ENCODE data around the gene C9orf50.

Gene C9orf50

DNA sequence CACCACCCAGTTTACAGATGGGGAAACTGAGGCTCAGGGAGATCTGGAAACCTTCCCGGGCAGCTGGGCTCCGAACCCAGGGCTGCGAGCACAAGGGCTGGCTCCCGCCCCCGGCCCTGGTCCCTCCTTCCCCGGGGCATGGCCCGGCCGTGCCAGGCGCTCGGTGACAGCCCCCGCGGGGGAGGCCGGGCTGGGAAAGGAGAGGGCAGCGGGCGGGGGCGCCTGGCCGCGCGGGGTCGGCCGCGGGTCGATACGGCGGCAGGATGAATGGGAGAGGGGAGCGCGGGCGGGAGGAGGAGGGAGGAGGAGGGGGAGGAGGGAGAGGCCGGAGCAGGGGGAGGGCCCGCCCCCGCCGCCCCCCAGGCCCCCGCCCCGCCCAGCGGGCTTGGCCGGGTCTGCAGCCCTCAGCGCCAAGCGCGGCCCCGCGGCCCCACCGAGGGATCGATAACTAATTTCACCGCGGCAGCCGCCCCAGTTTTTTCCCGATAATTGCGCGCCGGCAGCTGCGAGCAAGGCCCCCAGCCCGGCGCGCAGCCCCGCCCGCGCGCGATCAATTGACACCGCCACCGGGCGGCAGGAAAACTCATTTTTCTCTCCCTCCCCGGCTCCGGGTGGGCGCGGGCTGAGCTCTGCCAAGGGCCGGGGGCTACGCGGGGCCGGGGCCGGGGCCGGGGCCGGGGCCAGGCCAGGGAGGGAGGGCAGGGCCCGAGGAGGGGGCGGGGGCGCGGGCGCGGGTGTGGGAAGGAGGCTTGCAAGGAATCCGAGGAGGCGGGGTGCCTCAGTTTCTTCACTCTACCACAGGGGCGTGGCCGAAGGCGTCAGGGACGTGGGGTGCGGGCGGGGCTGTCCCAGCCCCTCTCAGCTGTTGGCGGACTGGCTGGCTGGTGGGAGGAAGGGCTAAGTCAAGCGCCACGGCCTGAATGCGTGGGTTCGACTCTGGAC, 52.1 kb downstream of the C9orf50 start:
- peak; percentile 63 for DNase-seq

GRCh38 chr9:129567842-129568559, 52.9 kb downstream of the C9orf50 start:
- peak; percentile 54 for DNase-seq

DNA sequence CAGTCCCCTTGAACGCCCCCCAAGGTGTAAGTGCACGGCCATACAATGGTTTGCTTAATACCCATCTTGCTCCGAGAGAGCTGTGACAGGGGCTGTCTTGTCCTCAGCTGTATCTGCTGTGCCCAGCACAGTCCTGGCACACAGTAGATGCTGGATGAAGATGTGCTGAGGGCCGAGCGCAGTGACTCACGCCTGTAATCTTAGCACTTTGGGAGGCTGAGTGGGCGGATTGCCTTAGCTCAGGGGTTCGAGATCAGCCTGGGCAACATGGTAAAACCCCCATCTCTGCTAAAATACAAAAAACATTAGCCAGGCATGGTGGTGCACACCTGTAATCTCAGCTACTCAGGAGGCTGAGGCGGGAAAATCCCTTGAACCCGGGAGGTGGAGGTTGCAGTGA, 53.6 kb downstream of the C9orf50 start:
- no peak for DNase-seq

GRCh38 chr9:129566563-129567266, 54.2 kb downstream of the C9orf50 start:
- DNase-seq = no peak

DNA sequence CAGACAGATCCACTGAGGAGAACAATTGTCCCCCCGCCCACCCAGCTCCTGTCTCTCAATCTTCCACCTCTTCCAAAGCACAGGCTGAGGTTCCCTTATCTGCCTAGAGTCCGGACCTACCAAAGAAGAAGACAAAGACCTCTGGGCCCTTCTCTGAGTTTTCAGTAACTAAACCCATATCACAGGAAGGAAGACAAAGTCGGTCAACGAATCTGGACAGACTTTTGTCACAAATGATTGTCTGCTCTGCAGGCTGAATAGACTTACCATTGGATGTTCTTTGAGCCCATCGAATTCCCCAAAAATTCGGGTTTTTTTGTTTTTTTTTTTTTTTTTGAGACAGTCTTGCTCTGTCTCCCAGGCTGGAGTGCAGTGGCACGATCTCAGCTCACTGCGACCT, 58.0 kb downstream of the C9orf50 start:
- DNase-seq = no peak

DNA sequence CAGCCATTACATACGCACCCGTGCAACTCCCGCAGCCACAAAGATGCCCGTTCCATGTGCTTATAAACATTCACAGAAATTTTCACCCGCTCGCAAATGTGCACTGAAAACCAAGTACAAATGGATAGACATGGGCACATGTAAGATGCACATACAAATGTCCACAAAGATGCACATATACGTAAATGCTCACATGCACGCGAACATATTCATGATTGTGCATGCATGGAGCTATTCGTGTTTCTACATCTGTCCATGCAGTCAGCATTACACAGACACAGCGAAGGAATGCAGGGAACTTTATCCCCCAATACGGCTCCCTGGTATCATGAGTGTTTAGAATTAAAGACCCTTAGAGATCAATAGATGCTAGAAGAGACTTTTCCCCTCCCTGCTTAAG, 58.4 kb downstream of the C9orf50 start:
- DNase-seq = no peak

All from NCI-H69 (cell line).